ENCODE measurements around the gene SRPX2. TPM values are rescaled to one million over a fixed set of nuclear protein-coding genes. Genes with fewer than 3 reads are reported as not detected.
A peak's percentile ranks its signal among the peaks of the same experiment; 100 is the strongest.

SRPX2 gene
- total RNA-seq, 2 donors from 2014 or later = 4.4 to 5.8 TPM

DNA sequence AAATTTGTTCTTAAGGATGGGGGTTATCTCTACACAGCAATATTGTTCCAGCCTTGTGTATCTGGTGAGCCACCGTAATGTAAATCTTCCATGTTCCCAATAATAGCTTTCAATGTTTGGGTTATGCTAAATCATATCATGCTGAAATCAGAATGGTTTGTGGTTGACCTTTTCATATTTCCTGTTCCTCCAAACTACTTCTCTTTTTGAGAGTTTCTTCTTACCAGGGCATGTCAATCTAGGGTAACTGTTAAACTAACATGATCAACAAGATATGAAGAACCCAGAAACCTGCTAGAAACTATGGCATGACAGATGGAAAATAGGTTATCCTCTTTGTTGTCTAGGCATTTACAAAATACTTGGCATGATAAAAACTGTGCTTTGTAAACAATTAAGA, 37.2 kb upstream of the SRPX2 start:
- Histone ChIP-seq H3K9me3 (no peaks in the 10 kb centered on the region), H3K27ac (no peak overlapping the region), H3K4me3 (no peak overlapping the region), H3K27me3 (no peaks in the 10 kb centered on the region), H3K9ac (ENCODE audit: low read depth in 2 of 2, low read length in 2 of 2) (no peak overlapping the region), H3K4me1 (no peaks in the 10 kb centered on the region), H3K36me3 (no peaks in the 10 kb centered on the region)
- TF ChIP-seq, protein P1, sequence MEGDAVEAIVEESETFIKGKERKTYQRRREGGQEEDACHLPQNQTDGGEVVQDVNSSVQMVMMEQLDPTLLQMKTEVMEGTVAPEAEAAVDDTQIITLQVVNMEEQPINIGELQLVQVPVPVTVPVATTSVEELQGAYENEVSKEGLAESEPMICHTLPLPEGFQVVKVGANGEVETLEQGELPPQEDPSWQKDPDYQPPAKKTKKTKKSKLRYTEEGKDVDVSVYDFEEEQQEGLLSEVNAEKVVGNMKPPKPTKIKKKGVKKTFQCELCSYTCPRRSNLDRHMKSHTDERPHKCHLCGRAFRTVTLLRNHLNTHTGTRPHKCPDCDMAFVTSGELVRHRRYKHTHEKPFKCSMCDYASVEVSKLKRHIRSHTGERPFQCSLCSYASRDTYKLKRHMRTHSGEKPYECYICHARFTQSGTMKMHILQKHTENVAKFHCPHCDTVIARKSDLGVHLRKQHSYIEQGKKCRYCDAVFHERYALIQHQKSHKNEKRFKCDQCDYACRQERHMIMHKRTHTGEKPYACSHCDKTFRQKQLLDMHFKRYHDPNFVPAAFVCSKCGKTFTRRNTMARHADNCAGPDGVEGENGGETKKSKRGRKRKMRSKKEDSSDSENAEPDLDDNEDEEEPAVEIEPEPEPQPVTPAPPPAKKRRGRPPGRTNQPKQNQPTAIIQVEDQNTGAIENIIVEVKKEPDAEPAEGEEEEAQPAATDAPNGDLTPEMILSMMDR (IDR thresholded peaks at IDR 0.05) = no peak
- intact Hi-C loops (cut with DNase I) = loop anchor here (5.0 kb wide), 1 partner anchor 94 kb away; no protein-coding TSS in a partner anchor
- no peak for DNase-seq

DNA sequence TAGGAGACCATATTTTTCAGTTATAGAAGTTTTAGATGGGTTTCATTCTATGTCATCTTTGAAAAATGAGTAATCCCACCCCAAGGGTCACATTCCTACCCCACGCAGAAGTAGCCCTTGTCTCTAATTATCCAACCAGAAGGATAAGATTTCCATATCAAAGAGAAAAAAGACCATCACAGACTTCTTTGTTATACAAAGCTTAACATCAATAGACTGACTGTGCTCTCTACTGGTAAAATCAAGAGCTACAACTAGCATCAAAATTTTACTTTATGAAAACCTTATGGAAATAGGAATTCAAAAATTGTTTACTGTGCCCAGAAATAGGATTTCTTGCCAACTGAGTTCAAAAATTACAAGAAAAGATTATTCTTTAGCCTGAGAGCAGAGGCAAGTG, 34.4 kb upstream of the SRPX2 start:
- Histone ChIP-seq H3K9me3 (no peaks in the 10 kb centered on the region), H3K27me3 (no peaks in the 10 kb centered on the region), H3K36me3 (no peaks in the 10 kb centered on the region), H3K27ac (no peak overlapping the region), H3K4me1 (no peaks in the 10 kb centered on the region), H3K4me3 (no peak overlapping the region), H3K9ac (ENCODE audit: low read depth in 2 of 2, low read length in 2 of 2) (no peak overlapping the region)
- TF ChIP-seq, protein P1 (IDR thresholded peaks at IDR 0.05) = no peak
- DNase-seq = no peak
- intact Hi-C loops (cut with DNase I) = loop anchor here (5.0 kb wide), 1 partner anchor 97 kb away; no protein-coding TSS in a partner anchor

DNA sequence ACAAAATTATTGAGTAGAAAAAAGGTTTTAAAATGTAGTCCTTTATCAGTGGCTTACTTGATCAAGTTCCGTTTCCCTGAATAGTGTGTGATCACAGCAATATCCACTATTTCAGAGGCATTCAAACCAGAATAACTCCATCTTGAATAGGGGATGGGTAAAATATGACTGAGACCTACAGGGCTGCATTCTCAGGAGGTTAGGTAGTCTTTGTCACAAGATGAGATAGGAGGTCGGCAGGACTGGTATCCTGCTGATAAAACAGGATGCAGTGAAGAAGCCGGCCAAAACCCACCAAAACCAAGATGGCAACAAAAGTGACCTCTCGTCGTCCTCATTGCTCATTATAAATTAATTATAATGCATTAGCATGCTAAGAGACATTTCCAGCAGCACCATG, 32.0 kb upstream of the SRPX2 start:
- H3K9me3 ChIP-seq = no peaks in the 10 kb centered on the region
- DNase-seq = no peak
- no peak overlapping the region for H3K27ac ChIP-seq
- no peak overlapping the region for H3K4me3 ChIP-seq
- H3K36me3 ChIP-seq = no peaks in the 10 kb centered on the region
- intact Hi-C loops (cut with DNase I) = no loop called here
- H3K27me3 ChIP-seq = no peaks in the 10 kb centered on the region
- TF ChIP-seq, protein P1 (IDR thresholded peaks at IDR 0.05) = no peak
- H3K9ac ChIP-seq (ENCODE audit: low read depth in 2 of 2, low read length in 2 of 2) = no peak overlapping the region
- no peaks in the 10 kb centered on the region for H3K4me1 ChIP-seq

DNA sequence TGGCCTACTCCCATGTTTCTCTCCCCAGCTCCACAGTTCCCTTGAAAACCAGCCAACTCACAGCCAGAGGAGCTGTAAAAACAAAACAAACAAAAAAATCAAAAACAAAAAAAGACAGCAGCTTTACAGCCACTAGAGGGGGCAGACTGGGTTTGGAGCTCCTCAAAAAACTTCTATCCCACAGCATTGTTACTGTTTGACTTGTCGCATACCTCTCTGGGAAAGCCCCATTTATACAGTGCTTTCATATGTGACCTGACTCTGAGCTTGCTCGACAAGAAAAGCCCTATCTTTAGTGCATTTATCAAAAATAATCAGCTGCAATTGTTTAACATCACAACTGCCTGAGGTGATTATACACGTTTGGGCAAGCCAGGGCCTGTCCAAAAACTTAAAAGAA, 29.0 kb upstream of the SRPX2 start:
- Histone ChIP-seq H3K27me3 (no peaks in the 10 kb centered on the region), H3K27ac (no peak overlapping the region), H3K9ac (ENCODE audit: low read depth in 2 of 2, low read length in 2 of 2) (no peak overlapping the region), H3K36me3 (no peaks in the 10 kb centered on the region), H3K9me3 (no peaks in the 10 kb centered on the region), H3K4me1 (no peaks in the 10 kb centered on the region), H3K4me3 (no peak overlapping the region)
- TF ChIP-seq, protein P1 (IDR thresholded peaks at IDR 0.05) = peak; percentile 24
- DNase-seq = peak; percentile 35
- intact Hi-C loops (cut with DNase I) = no loop called here

DNA sequence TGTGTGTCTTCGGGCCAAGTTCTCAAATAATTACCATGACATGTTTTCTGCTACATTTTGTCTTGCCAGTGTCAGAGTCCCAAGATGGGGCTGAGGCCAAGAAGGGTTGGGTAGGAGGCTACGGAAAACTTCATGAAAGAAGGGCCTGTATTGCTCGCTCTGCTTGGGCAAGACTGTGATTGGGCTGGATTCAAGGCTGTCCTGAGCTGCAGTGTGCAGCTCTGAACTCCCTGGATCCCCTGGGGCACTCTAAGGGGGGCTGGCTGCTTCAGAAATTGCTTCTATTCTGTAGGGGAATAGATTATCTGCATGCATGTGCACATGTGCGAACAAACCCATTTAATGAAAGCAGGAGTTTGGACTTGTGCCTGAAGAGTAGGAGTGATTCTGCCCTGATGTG, 21.0 kb upstream of the SRPX2 start:
- no peak overlapping the region for H3K27ac ChIP-seq
- no peaks in the 10 kb centered on the region for H3K4me1 ChIP-seq
- H3K4me3 ChIP-seq = no peak overlapping the region
- no peak for DNase-seq
- TF ChIP-seq, protein P1 (IDR thresholded peaks at IDR 0.05) = no peak
- H3K9ac ChIP-seq (ENCODE audit: low read depth in 2 of 2, low read length in 2 of 2) = no peak overlapping the region
- H3K9me3 ChIP-seq = no peaks in the 10 kb centered on the region
- H3K36me3 ChIP-seq = no peaks in the 10 kb centered on the region
- H3K27me3 ChIP-seq = no peaks in the 10 kb centered on the region
- intact Hi-C loops (cut with DNase I) = no loop called here

Measured in colonic mucosa (tissue), 4 donors.